ENCODE data around the gene OTULINL.

OTULINL gene

GRCh38 chr5:14581106-14581890 lies at the start of gene OTULINL:
Gene OTULINL, plus strand, starts transcription at chr5:14581792. Its CDS starts 103 bp downstream, at chr5:14581895.
- no peaks in the 10 kb centered on the region for H3K9me3 ChIP-seq
- no peaks in the 10 kb centered on the region for H3K36me3 ChIP-seq
- no peak for TF ChIP-seq CTCF (IDR thresholded peaks at IDR 0.05)
- intact Hi-C loops (cut with DNase I; ENCODE audit: low total_unique reads): no loop called here
- H3K27me3 ChIP-seq: peaks cover 0 to 25% of the 10 kb centered on the region in 2 donors
- peak within 1 kb of the TSS; percentile 62 to 70 for H3K4me3 ChIP-seq
- peak; percentile 80 to 87 for DNase-seq
- peak within 1 kb of the TSS; percentile 32 to 42 for H3K27ac ChIP-seq
- peaks cover 0 to 26% (median 16%) of the 10 kb centered on the region in 4 donors for H3K4me1 ChIP-seq

DNA sequence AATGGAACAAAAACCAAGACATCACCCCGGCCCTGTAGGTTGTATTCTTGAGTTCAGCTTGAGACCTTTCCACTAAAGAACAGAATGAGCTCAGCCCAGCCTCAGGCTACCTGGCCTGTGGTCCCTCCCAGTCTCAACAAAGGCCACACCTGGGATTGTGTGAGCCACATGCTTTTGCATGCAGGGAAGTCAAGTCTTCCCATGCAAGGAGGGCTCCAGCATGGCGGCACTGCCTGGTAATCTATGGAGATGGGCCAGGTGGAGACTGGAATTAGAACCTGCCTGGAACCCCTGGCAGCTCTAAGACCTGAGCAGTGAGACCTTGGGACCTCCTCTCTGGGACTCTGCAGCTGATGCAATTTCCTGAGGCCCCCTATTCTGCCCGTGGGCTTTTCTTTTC lies 49.4 kb upstream of the OTULINL start:
- no peak overlapping the region for H3K4me3 ChIP-seq
- H3K27ac ChIP-seq: no peak overlapping the region
- intact Hi-C loops (cut with DNase I; ENCODE audit: low total_unique reads): loop anchor here (5.0 kb wide), 1 partner anchor 295 kb away; no protein-coding TSS in a partner anchor
- H3K27me3 ChIP-seq: no peaks in the 10 kb centered on the region
- TF ChIP-seq CTCF (IDR thresholded peaks at IDR 0.05): no peak
- H3K36me3 ChIP-seq: no peaks in the 10 kb centered on the region
- H3K9me3 ChIP-seq: no peaks in the 10 kb centered on the region
- no peaks in the 10 kb centered on the region for H3K4me1 ChIP-seq
- no peak for DNase-seq

GRCh38 chr5:14534773-14535172 lies 46.8 kb upstream of the OTULINL start:
- intact Hi-C loops (cut with DNase I; ENCODE audit: low total_unique reads): loop anchor here (5.0 kb wide), 1 partner anchor 293 kb away; no protein-coding TSS in a partner anchor
- Histone ChIP-seq H3K4me3 (no peak overlapping the region), H3K27me3 (no peaks in the 10 kb centered on the region), H3K4me1 (no peaks in the 10 kb centered on the region), H3K36me3 (no peaks in the 10 kb centered on the region), H3K27ac (no peak overlapping the region), H3K9me3 (no peaks in the 10 kb centered on the region)
- no peak for TF ChIP-seq CTCF (IDR thresholded peaks at IDR 0.05)
- no peak for DNase-seq

GRCh38 chr5:14545308-14545707 lies 36.3 kb upstream of the OTULINL start:
- no peak overlapping the region for H3K27ac ChIP-seq
- no peaks in the 10 kb centered on the region for H3K36me3 ChIP-seq
- TF ChIP-seq CTCF (IDR thresholded peaks at IDR 0.05): no peak
- intact Hi-C loops (cut with DNase I; ENCODE audit: low total_unique reads): no loop called here
- no peak for DNase-seq
- no peak overlapping the region for H3K4me3 ChIP-seq
- H3K4me1 ChIP-seq: no peaks in the 10 kb centered on the region
- peaks cover 0 to 9% (median 2%) of the 10 kb centered on the region in 3 donors for H3K9me3 ChIP-seq
- H3K27me3 ChIP-seq: no peaks in the 10 kb centered on the region

DNA sequence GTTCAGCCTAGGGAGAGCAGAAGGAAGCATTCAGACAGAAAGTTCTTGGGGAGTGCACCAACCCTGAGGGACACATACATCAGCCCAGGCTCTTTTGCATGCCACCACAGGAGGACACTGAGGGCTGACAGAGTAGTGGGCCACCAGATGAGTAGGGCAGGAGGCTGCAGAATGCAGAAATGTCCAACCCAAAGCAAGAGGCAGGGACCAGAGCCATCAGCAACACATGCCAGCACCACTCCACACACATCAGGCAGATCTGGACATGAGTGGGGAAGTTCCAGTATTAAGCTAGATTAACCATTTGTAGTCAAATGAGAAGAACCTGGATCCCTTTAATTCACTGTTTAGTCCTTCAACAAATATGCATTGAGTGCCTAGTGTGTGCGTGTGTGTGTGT lies 35.7 kb upstream of the OTULINL start:
- Histone ChIP-seq H3K36me3 (no peaks in the 10 kb centered on the region), H3K27me3 (no peaks in the 10 kb centered on the region), H3K4me1 (no peaks in the 10 kb centered on the region), H3K9me3 (peaks cover 0 to 9% (median 2%) of the 10 kb centered on the region in 3 donors), H3K27ac (no peak overlapping the region), H3K4me3 (no peak overlapping the region)
- no peak for TF ChIP-seq CTCF (IDR thresholded peaks at IDR 0.05)
- intact Hi-C loops (cut with DNase I; ENCODE audit: low total_unique reads): no loop called here
- DNase-seq: no peak
